Cardiac muscle cell (in vitro differentiated cells and primary cell): ENCODE results near the gene EGR2. TPM values are rescaled to one million over a fixed set of nuclear protein-coding genes. Genes with fewer than 3 reads are reported as not detected.
A peak's percentile ranks its signal among the peaks of the same experiment; 100 is the strongest.

Experiments
- DNase-seq, 2 donors: peaks; one replicate each; pipeline versions ENCODE4 v3.0.0 to v3.0.0-alpha.2; 2010 to 2017; ENCODE audit warnings: low read depth in 1 of 2, low spot score in 1 of 2
- H3K27ac ChIP-seq: fragments of 200-600 bp; sonication (generic); 2 replicates; pipeline ENCODE4 v1.5.1; 2016
- H3K27me3 ChIP-seq: fragments of 200-600 bp; sonication (generic); 2 replicates; pipeline ENCODE4 v1.6.0; 2016; ENCODE audit warnings: control low read depth
- H3K36me3 ChIP-seq: fragments of 200-600 bp; sonication (generic); 2 replicates; pipeline ENCODE4 v1.5.1; 2016; ENCODE audit warnings: control low read depth
- H3K4me1 ChIP-seq: fragments of 200-600 bp; sonication (generic); 2 replicates; pipeline ENCODE4 v1.8.1; 2017; ENCODE audit warnings: low read depth, mild to moderate bottlenecking, mixed run types
- H3K4me3 ChIP-seq: fragments of 200-600 bp; sonication (generic); 2 replicates; pipeline ENCODE4 v1.5.1; 2016; ENCODE audit warnings: mild to moderate bottlenecking
- H3K9me3 ChIP-seq: fragments of 200-600 bp; sonication (generic); 2 replicates; pipeline ENCODE4 v1.5.1; 2017; ENCODE audit warnings: low read depth, mild to moderate bottlenecking, control low read depth
- polyA plus RNA-seq: library from polyadenylated mRNA; unstranded; fragments of >200 nt; fragmentation: Nextera tagmentation; extraction: Ambion mirVana; gene quantifications from 2 replicates; pipeline ENCODE4 v1.2.1, GENCODE V29; 2016
- total RNA-seq: library from RNA; depleted of rRNA; stranded (reverse); fragments of >200 nt; gene quantifications from 2 replicates; pipeline ENCODE4 v1.2.3, GENCODE V29; 2016
- TF ChIP-seq, protein P1 (sequence below): IDR thresholded peaks from 2 replicates; pipeline ENCODE4 v1.5.1; 2012; ENCODE audit warnings: low read depth, mild to moderate bottlenecking, low read length

The EGR2 gene
- total and polyA plus RNA-seq, 2 experiments from 2014 or later, result 0.29 to 0.33 TPM

DNA sequence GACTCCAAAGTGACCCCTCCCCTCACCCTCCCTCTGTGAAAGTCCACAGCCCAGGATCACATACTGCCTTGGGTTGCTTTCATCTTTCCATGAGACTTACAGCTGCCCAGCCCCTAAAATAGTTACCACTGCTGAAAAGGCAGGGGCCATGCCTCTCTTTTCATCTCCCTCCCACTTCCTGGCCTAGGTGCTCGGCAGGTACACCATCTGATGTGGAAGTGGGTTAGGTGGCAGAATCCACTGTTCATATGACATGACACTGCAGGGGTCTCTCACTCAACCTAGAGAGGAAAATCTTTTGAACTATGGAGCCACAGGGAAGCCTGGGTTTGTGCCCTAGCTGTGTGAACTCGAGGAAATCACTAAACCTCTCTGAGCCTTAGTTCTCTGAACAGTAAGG, 50.4 kb downstream of the EGR2 start:
- H3K27me3 ChIP-seq, result no peaks in the 10 kb centered on the region
- no peaks in the 10 kb centered on the region for H3K9me3 ChIP-seq
- no peak overlapping the region for H3K4me3 ChIP-seq
- peaks cover 25% of the 10 kb centered on the region for H3K4me1 ChIP-seq
- TF ChIP-seq, protein P1, sequence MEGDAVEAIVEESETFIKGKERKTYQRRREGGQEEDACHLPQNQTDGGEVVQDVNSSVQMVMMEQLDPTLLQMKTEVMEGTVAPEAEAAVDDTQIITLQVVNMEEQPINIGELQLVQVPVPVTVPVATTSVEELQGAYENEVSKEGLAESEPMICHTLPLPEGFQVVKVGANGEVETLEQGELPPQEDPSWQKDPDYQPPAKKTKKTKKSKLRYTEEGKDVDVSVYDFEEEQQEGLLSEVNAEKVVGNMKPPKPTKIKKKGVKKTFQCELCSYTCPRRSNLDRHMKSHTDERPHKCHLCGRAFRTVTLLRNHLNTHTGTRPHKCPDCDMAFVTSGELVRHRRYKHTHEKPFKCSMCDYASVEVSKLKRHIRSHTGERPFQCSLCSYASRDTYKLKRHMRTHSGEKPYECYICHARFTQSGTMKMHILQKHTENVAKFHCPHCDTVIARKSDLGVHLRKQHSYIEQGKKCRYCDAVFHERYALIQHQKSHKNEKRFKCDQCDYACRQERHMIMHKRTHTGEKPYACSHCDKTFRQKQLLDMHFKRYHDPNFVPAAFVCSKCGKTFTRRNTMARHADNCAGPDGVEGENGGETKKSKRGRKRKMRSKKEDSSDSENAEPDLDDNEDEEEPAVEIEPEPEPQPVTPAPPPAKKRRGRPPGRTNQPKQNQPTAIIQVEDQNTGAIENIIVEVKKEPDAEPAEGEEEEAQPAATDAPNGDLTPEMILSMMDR, result no peak
- no peak overlapping the region for H3K27ac ChIP-seq
- no peaks in the 10 kb centered on the region for H3K36me3 ChIP-seq
- DNase-seq, result no peak

DNA sequence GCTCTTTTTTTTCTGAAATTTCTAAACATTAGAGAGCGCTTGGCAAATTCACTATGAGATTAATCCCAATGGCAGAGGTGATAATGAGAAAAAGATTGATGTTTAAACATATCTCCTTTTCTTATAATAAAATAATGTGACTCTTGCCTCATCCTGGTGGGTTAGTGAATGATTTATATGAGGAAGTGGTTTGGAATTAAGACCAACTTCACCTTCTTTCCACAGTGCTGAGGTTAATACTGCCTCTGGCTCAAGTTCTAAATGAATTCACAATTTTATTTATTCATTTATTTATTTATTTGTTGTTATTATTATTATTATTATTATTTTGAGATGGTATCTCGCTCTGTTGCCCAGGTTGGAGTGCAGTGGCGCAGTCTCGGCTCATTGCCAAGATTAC, 52.2 kb downstream of the EGR2 start:
- DNase-seq, result no peak
- H3K27ac ChIP-seq, result no peak overlapping the region
- TF ChIP-seq, protein P1, result no peak
- no peak overlapping the region for H3K4me3 ChIP-seq
- peaks cover 13% of the 10 kb centered on the region for H3K4me1 ChIP-seq
- H3K36me3 ChIP-seq, result no peaks in the 10 kb centered on the region
- H3K9me3 ChIP-seq, result no peaks in the 10 kb centered on the region
- no peaks in the 10 kb centered on the region for H3K27me3 ChIP-seq

DNA sequence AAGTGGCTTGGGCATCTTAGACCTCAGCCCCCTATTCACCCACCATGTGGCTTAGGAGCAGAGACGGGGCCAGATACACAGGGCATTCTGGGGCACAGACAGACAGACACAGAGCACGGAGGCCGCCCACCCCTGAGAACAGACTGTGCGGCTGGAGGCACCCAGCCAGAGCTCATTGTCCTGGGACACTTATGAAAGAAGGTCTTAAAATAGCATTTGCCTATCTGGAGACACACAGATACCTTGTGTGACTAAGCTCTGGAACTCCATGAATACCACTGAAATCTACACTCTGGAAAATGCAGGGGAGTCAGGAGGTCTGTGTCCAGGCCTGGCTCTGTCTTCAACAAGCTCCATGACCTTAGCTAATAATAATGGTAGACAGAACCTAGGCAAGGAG, 53.0 kb downstream of the EGR2 start:
- Histone ChIP-seq H3K27me3 (no peaks in the 10 kb centered on the region), H3K4me1 (peaks cover 13% of the 10 kb centered on the region), H3K36me3 (no peaks in the 10 kb centered on the region), H3K27ac (peak overlapping the region; percentile 1), H3K4me3 (no peak overlapping the region), H3K9me3 (no peaks in the 10 kb centered on the region)
- peak; percentile 35 to 38 for DNase-seq
- TF ChIP-seq, protein P1, result no peak

Other genes with a start within 250 kb of the EGR2 start
- 29.4 and 33.3 TPM in 2 replicates for gene ADO, start 11.6 kb downstream of the EGR2 start, total RNA-seq
- gene ADO, start 11.6 kb downstream of the EGR2 start, polyA plus RNA-seq, result 6.8 and 9.4 TPM in 2 replicates